HEK293 (cell line): ENCODE data around the gene DNM1L.

Experiments
- ZBTB1 ChIP-seq: fragments of 450-650 bp; formaldehyde crosslinking; IDR thresholded peaks from 2 replicates; pipeline ENCODE4 v1.5.1; 2016; ENCODE audit warnings: missing biosample characterization, missing genetic modification characterization
- ZBTB20 ChIP-seq: fragments of 450-650 bp; formaldehyde crosslinking; IDR thresholded peaks from 2 replicates; pipeline ENCODE4 v1.5.1; 2016; ENCODE audit warnings: missing biosample characterization, missing genetic modification characterization
- ZEB2 ChIP-seq: fragments of 450-650 bp; formaldehyde crosslinking; IDR thresholded peaks from 2 replicates; pipeline ENCODE4 v1.5.1; 2016; ENCODE audit warnings: missing biosample characterization, missing genetic modification characterization
- ZNF223 ChIP-seq: fragments of 450-650 bp; formaldehyde crosslinking; IDR thresholded peaks from 2 replicates; pipeline ENCODE4 v1.5.1; 2016; ENCODE audit warnings: missing biosample characterization, missing genetic modification characterization
- ZNF274 ChIP-seq, 2 experiments: fragments of 200-500 bp in 1 of 2; fragments of 450-650 bp in 1 of 2; sonication (Bioruptor generic) in 1 of 2; formaldehyde crosslinking in 1 of 2; IDR thresholded peaks; 2 replicates each; pipeline versions ENCODE4 v1.5.1 to v1.6.1; 2014 to 2016; ENCODE audit warnings: borderline replicate concordance in 1 of 2, inconsistent platforms in 1 of 2, low read length in 1 of 2, missing biosample characterization in 1 of 2, missing genetic modification characterization in 1 of 2
- ZNF423 ChIP-seq: fragments of 450-650 bp; formaldehyde crosslinking; IDR thresholded peaks from 2 replicates; pipeline ENCODE4 v1.5.1; 2016; ENCODE audit warnings: missing biosample characterization, missing genetic modification characterization
- ZNF558 ChIP-seq: fragments of 450-650 bp; formaldehyde crosslinking; IDR thresholded peaks from 2 replicates; pipeline ENCODE4 v1.5.1; 2016; ENCODE audit warnings: missing biosample characterization, missing genetic modification characterization
- ZNF629 ChIP-seq: fragments of 450-650 bp; formaldehyde crosslinking; IDR thresholded peaks from 2 replicates; pipeline ENCODE4 v1.5.1; 2017; ENCODE audit warnings: missing biosample characterization, missing genetic modification characterization
- ZNF692 ChIP-seq: fragments of 450-650 bp; formaldehyde crosslinking; IDR thresholded peaks from 2 replicates; pipeline ENCODE4 v1.5.1; 2016; ENCODE audit warnings: missing biosample characterization, missing genetic modification characterization
- ZNF777 ChIP-seq: fragments of 450-650 bp; formaldehyde crosslinking; IDR thresholded peaks from 2 replicates; pipeline ENCODE4 v1.5.1; 2017; ENCODE audit warnings: missing biosample characterization, missing genetic modification characterization, borderline replicate concordance
- TF ChIP-seq, protein P1 (sequence below): fragments of 450-650 bp; formaldehyde crosslinking; IDR thresholded peaks from 2 replicates; pipeline ENCODE4 v1.5.1; 2016; ENCODE audit warnings: missing biosample characterization, missing genetic modification characterization

GRCh38 chr12:32770141-32770540 is 91.0 kb downstream of the DNM1L start:
- TF ChIP-seq ZBTB1 (tag by site-specific recombination), result no peak
- no peak for TF ChIP-seq ZBTB20 (tag by site-specific recombination)
- TF ChIP-seq, protein P1, sequence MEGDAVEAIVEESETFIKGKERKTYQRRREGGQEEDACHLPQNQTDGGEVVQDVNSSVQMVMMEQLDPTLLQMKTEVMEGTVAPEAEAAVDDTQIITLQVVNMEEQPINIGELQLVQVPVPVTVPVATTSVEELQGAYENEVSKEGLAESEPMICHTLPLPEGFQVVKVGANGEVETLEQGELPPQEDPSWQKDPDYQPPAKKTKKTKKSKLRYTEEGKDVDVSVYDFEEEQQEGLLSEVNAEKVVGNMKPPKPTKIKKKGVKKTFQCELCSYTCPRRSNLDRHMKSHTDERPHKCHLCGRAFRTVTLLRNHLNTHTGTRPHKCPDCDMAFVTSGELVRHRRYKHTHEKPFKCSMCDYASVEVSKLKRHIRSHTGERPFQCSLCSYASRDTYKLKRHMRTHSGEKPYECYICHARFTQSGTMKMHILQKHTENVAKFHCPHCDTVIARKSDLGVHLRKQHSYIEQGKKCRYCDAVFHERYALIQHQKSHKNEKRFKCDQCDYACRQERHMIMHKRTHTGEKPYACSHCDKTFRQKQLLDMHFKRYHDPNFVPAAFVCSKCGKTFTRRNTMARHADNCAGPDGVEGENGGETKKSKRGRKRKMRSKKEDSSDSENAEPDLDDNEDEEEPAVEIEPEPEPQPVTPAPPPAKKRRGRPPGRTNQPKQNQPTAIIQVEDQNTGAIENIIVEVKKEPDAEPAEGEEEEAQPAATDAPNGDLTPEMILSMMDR (tag by site-specific recombination), result no peak
- TF ChIP-seq ZNF629 (tag by site-specific recombination), result no peak
- no peak for TF ChIP-seq ZNF558 (tag by site-specific recombination)
- TF ChIP-seq ZNF777 (tag by site-specific recombination), result no peak
- TF ChIP-seq ZNF274 (IDR thresholded peaks at IDR 0.05; ENCODE audit: low read length), result no peak
- no peak for TF ChIP-seq ZNF274 (tag by site-specific recombination; IDR thresholded peaks at IDR 0.05; ENCODE audit: borderline replicate concordance)
- TF ChIP-seq ZNF423 (tag by site-specific recombination), result no peak
- TF ChIP-seq ZEB2 (tag by site-specific recombination), result no peak
- no peak for TF ChIP-seq ZNF223 (tag by site-specific recombination)
- TF ChIP-seq ZNF692 (tag by site-specific recombination), result no peak
